Measurements from ENCODE around the gene DGLUCY.
"Not testable (repeated sequence)": the region's sequence is repeated elsewhere in the genome, so short reads cannot be mapped to it uniquely, and the experiment has no call there.

Gene DGLUCY

GRCh38 chr14:91140672-91141071, 26.8 kb downstream of the DGLUCY start:
- no peak for DNase-seq

- DNase-seq: no peak
Observed at GRCh38 chr14:91142214-91142668, 28.4 kb downstream of the DGLUCY start.

- no peak for DNase-seq
Observed at GRCh38 chr14:91143862-91144261, 30.0 kb downstream of the DGLUCY start.

GRCh38 chr14:91144425-91145145, 30.7 kb downstream of the DGLUCY start:
- no peak for DNase-seq

GRCh38 chr14:91145391-91146160, 31.7 kb downstream of the DGLUCY start:
- no peak for DNase-seq

GRCh38 chr14:91146661-91147060, 32.8 kb downstream of the DGLUCY start:
- DNase-seq: no peak

GRCh38 chr14:91149462-91149861, 35.6 kb downstream of the DGLUCY start:
- no peak for DNase-seq

GRCh38 chr14:91152499-91152898, 38.6 kb downstream of the DGLUCY start:
- DNase-seq: no peak

GRCh38 chr14:91153360-91153759, 39.5 kb downstream of the DGLUCY start:
- no peak for DNase-seq

GRCh38 chr14:91154851-91155625, 41.2 kb downstream of the DGLUCY start:
- no peak for DNase-seq

GRCh38 chr14:91155626-91156089, 41.8 kb downstream of the DGLUCY start:
- no peak for DNase-seq

- DNase-seq: not testable (repeated sequence)
Observed at GRCh38 chr14:91156142-91156666, 42.3 kb downstream of the DGLUCY start.

- DNase-seq: not testable (repeated sequence)
Observed at GRCh38 chr14:91156877-91157276, 43.0 kb downstream of the DGLUCY start.

- DNase-seq: no peak
Observed at GRCh38 chr14:91158091-91158790, 44.4 kb downstream of the DGLUCY start.

GRCh38 chr14:91159182-91159581, 45.3 kb downstream of the DGLUCY start:
- DNase-seq: no peak

GRCh38 chr14:91159906-91160305, 46.0 kb downstream of the DGLUCY start:
- DNase-seq: no peak

- no peak for DNase-seq
Observed at GRCh38 chr14:91163316-91163715, 49.4 kb downstream of the DGLUCY start.

GRCh38 chr14:91164676-91165075, 50.8 kb downstream of the DGLUCY start:
- DNase-seq: no peak

- no peak for DNase-seq
Observed at GRCh38 chr14:91167380-91167770, 53.5 kb downstream of the DGLUCY start.

GRCh38 chr14:91169951-91170350, 56.1 kb downstream of the DGLUCY start:
- DNase-seq: no peak

GRCh38 chr14:91170504-91171121, 56.7 kb downstream of the DGLUCY start:
- no peak for DNase-seq

- no peak for DNase-seq
Observed at GRCh38 chr14:91171291-91171690, 57.4 kb downstream of the DGLUCY start.
